NOMO-1 (cell line): ENCODE data around the gene MFSD11.
"Not testable (repeated sequence)": the region's sequence is repeated elsewhere in the genome, so short reads cannot be mapped to it uniquely, and the experiment has no call there.

Source experiments
- DNase-seq, 2 experiments: peaks; one replicate each; lab custom pipeline; 2025; ENCODE audit not compliant: unreplicated experiment in 2 of 2; lab: John Stamatoyannopoulos, UW

The MFSD11 gene

DNA sequence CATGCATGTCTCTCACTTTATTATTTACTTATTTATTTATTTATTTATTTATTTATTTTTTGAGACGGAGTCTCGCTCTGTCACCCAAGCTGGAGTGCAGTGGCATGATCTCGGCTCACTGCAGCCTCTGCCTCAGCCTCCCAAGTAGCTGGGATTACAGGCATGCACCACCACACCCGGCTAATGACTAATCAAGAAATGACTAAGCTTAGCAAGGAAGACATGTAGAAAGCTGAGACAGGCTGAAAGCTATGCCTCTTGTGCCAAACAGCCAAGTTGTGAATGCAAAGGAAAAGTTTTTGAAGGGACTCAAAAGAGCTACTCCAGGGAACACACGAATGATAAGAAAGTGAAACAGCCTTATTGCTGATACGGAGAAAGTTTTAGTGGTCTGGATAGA, 7.9 kb downstream of the MFSD11 start:
- DNase-seq = not testable (repeated sequence)

DNA sequence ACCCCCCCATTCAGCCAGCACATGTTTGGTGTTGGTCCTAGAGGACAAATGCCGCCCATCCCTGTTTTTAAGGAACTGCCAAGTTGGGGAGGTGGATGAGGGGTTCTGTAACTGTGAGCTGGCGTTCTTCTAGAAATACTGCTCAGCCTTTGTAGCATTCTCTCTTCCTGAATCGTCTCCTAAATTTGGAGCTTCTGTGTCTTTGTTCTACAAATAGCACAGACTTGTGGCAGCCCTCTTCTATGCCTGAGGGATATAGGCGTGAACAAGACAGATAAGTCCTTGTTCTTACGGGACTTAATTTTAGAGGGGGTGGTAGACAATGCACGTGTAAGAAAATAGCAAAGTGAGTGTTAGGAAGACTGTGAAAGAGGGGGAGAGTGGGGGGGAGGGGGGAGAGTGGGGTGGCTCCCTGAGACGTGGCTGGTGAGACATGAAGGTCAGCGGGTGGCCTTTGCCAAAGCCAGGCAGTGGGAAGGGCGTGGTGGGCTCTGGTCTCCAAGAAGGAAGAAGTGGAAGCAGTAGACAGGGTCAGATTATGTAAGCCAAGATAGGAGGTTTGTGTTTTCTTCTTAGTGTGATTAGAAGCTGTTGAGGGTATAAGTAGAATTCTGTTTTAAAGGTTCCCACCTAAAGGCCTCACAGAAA, 9.9 kb downstream of the MFSD11 start:
- DNase-seq = no peak

DNA sequence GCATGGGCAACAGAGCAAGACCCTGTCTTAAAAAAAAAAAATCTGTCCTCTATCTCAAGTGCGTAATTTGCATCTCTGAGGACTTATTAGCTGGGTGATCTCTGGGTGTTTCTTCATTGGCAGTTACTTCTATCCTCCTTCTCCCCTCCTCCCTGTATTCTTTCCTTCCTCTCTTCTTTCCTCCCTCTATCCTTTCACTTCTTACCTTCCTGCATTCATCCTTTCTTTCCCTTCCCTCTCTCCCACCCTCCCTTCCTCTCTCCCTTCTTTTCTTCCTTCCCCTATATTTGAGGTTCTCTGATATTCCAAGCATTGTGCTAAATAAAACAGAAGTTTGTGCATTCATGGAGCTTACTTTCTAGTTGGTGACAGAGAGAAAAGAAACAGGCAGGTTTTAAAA, 10.7 kb downstream of the MFSD11 start:
- DNase-seq = no peak

DNA sequence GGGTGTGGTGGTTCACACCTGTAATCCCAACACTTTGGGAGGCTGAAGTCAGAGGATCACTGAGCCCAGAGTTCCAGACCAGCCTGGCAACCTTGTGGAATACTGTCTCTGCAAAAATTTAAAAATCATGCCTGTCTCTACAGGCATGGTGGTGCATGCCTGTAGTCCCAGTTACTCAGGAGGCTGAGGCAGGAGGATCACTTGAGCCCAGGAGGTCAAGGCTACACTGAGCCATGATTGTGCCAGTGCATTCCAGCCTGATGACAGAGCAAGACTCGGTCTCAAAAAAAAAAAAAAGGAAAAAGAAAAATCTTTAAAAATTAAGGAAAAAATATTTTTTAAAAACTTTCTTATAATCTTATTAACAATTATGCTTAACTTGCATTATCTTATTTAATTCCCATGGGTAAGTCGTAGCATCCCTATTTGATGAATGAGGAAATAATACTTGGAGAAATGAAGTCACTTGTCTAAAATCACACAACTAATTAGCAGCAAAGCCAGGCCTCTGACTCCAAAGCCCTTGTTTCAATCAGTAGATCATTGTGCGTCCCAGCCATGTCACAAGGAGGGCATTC, 13.6 kb downstream of the MFSD11 start:
- no peak for DNase-seq

DNA sequence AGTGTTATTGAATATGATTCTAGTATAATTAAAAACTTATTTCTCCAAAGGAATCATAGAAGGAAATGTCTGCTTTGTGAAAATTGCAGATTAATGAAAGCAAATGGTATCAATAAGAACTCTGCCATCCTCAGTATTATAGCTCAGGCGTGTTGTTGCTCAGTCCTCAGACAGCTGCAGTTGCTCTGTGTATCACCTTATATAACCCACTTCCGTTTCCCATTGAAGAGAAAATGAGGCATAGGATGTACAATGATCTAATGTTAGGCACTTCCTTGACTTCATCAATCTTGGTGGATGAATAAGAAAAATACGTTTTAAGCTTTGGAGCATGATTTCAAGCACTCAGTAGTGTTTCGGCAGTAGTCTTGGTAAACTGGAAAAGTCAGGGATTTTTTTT, 14.1 kb downstream of the MFSD11 start:
- no peak for DNase-seq

DNA sequence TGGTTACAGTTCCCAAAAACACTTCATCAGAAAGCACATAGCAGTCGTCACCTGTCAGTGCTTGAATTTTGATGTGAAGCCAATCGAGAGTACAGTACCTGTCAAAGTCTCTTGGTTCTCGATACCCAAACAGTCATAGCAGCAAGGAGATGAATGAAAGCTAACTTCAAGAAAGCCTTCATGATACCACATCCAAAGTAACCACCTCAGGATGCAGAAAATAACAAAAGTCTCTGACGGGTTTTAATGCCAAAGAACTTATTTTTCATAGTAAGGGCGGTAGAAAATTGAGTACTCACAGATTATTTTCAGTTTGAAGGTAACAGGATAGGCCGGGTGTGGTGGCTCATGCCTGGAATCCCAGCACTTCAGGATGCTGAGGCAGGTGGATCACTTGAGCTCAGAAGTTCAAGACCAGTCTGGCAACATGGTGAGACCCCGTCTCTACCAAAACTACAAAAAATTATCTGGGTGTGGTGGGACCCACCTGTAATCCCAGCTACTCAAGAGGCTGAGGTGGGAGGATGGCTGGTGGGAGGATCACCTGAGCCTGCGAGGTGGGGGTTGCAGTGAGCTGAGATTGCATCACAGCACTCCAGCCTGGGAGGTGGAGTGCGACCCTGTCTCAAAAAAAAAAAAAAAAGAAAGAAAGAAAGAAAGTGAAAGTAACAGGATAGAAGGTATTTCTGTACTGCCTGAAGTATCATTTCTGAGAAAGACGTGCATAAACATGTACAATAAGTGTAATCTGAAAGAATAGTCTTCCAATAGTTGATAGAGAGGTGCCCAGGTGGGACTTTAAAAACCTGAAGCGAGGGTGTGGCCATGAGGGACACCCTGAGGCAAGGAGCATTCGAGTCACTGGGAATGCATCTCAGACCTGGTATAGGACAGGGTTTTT, 15.4 kb downstream of the MFSD11 start:
- DNase-seq = no peak

DNA sequence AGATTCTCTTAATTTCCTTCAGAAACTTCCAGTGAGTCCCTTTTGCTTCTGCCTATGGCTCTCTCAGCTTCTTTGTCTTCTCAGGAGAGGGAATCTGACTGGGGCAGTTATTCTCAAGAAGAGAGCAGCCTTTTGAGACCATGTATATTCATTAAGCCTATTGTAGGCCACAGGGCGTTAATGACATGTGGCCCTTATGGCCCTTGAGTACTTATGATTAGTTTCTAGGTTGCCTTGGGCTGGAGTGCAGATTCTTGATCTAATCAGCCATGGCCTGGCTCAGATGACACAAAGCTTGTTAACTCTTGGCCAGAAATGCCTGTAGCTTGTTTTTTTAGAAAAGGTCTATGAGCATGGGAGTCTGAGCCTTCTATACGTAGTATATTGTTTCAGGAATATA, 17.4 kb downstream of the MFSD11 start:
- no peak for DNase-seq

DNA sequence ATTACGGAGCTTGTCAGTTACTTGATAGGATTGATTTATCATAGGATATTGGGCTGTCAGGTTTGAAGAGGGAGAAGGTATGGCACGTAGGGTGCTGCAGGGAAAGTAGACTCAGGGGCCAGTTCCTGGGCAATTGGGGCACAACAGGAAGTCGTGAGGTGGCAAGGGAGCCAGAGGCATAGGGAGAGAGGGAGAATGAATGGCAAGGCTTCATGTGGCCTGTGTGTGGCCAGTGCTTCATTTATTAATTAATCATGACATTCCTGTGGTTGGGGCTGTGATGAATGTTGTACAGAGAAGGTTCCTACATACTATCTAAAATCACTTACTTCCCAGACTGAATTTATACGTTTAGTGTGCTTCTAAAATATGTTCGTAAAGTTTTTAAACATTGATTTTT, 19.3 kb downstream of the MFSD11 start:
- no peak for DNase-seq

DNA sequence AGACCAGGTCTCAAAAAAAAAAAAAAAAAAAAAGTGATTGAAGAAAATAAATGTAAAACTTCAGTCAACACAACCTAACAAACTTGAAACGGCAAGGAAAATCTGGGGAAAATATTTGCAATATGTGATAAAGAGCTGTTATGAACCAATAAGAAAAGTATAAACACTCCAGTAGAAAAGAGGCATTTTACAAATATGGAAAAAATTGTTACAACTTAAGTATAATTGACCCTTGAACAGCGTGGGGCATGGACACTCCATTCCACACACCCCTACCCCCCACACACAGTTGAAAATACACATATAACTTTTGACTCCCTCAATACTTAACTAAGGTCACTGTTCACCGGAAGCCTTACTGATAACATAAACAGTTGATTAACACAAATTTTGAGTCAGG, 20.7 kb downstream of the MFSD11 start:
- no peak for DNase-seq

DNA sequence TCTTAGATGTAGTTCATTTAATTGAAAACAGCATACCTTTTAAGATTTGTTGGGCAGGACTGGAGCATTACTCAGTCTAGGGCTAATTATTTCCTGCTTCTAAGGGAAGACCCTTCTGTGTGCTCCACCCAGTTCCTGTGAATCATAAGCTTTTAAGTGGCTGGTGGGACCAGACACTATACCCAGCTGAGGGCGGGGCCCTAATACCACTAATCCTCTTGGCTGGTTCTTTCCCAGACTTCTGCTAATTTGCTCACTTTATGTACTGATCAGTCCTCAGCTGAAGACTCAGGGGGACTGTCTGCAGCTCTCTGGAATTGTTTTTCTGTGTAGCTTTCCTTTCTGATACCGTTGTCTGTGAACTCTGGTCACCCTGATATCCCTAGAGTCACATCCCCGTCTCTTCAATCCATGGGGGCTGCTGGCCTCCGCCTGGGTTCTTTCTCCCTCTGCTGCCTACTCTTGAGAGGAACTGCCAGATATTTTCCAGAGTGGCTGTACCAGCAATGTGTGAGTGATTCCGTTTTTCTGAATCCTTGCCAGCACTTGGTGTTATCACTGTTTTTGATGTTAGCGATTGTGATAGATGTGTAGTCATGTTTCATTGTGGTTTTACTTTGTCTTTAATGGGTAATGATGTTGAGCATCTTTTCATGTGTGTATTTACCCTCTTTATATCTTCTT, 35.1 kb downstream of the MFSD11 start:
- DNase-seq = peak; percentile 59 to 77

DNA sequence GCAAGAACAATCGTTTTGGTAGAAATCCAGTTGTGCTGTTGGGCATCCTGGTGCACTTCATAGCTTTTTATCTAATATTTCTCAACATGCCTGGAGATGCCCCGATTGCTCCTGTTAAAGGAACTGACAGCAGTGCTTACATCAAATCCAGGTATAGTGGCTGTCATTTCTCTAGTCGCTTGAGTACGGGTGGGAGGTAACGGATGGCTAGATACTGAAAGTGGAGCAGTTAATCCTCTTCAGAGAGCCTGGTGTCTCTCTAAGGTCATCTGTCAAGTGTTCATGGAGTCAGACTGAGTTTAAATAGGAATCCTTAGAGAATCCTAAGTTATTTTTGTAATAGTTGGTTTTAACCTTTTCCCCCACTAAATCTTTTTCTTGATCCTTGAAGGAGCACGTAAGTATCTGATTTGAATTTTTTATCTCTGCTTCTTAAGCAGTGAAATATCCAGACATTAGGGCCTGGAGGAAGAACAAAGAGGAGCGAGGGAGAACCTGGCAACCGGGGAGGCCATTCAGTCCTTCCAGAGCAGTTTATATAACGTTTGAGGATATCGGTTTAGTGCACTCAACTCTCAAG, 37.2 kb downstream of the MFSD11 start:
- DNase-seq = no peak

DNA sequence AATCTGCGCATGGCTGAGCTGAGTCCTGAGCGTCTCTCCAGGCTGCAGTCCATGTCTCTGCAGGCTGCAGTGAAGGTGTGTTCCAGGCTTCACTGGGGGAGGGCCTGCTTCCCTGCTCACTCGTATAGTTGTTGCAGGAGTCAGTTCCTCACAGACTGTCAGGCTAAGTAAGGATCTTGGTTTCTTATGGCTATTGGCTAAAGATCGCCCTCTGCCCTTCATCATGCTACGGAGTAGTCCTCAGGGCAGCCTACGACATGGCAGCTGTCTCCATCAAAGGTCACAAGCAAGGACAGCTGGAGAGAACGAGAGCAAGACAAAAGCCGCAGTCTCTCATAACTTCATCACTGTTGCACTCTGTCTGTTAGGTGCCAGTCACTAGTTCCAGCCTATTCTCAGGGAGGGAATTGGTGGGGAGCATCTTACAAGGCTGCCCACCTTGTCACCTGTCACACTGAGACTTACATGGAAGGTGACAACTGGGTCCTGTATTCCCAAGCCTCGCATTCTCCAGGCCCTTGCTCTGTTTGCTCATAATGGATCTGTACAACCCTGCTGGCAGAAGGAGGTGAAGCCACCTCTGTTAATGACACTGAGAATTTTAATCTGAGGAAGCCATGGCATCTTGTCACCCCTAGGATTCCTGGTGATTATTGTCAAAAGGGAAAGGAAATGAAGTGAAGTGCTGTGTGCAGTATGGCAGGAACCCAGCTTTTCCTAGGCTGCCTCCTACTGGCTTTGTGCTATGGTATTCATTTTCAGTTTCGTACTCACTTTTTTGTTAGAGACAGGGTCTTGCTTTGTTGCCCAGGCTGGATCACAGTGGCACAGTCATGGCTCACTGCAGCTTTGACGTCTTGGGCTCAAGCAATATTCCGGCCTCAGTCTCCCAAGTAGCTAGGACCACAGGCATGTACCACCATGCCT, 43.4 kb downstream of the MFSD11 start:
- no peak for DNase-seq

DNA sequence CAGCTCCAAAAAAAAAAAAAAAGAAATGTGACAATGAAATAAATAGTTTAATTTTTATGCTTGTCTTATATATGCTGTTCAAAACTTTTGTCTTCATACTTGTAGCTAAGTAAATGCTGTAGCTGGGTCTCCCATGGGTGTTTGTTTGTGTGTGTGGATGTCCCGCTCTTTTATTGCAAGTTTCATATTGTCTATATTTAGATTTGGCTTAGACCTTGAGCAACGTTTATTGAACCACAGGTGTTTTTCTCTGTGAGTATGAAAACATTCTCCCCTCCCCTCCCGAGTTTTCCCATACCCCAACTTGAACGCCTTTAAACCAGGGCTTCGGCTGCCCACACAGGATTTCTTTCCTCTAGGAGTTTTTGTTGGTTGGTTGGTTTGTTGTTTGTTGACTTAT, 45.2 kb downstream of the MFSD11 start:
- DNase-seq = no peak

DNA sequence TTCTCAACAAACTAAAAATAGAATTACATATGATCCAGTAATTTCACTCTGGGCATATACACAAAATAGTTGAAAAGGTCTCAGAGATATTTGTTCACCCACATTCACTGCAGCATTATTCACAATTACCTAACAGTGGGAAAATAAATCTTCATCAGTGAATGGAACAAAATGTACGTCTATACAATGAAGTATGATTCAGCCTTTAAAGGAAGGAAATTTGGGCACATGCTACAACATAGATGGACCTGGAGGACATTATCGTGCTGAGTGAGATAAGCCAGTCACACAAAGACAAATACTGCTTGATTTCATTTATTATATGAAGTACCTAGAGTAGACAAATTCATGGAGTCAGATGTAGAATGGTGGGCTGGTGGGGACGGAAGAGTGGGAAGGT, 47.0 kb downstream of the MFSD11 start:
- DNase-seq = no peak

DNA sequence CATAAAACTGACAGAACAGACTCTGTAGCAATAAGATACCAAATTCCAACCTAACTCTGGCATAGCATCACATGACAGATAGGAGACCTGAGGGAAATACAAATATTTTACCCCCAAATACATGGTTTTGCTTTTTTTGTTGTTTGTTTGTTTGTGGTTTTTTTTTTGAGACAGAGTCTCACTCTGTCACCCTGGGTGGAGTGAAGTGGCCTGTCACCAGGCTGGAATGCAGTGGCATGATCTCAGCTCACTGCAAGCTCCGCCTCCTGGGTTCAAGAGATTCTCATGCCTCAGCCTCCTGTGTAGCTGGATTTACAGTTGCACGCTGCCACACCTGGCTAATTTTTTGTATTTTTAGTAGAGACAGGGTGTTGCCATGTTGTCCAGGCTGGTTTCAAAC, 49.9 kb downstream of the MFSD11 start:
- not testable (repeated sequence) for DNase-seq

DNA sequence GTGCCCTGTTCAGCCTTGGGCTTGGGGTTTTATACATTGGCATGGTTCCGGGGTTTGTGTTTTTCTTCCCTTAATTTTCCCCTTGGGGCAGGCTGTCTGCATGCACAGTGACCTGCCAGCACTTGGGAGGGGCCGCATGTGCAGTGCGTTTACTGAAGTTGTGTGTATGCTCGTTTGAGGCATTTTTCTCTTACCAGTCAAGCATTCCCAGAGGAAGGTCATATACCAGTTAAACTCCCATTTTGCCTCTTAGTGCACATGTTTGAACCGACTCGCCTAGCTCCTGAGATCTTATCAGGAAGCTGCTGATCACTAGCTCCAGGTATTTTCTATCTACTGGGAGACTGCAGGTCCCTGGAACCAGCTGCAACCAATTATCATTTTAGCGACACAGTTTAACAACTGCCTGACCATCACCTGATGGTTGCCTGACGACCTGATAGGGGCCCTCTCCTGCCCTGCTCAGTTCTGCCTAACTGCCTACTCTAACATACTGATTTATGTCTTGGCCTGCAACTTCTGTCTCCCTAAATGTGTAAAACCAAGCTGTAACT, 51.4 kb downstream of the MFSD11 start:
- DNase-seq = no peak

DNA sequence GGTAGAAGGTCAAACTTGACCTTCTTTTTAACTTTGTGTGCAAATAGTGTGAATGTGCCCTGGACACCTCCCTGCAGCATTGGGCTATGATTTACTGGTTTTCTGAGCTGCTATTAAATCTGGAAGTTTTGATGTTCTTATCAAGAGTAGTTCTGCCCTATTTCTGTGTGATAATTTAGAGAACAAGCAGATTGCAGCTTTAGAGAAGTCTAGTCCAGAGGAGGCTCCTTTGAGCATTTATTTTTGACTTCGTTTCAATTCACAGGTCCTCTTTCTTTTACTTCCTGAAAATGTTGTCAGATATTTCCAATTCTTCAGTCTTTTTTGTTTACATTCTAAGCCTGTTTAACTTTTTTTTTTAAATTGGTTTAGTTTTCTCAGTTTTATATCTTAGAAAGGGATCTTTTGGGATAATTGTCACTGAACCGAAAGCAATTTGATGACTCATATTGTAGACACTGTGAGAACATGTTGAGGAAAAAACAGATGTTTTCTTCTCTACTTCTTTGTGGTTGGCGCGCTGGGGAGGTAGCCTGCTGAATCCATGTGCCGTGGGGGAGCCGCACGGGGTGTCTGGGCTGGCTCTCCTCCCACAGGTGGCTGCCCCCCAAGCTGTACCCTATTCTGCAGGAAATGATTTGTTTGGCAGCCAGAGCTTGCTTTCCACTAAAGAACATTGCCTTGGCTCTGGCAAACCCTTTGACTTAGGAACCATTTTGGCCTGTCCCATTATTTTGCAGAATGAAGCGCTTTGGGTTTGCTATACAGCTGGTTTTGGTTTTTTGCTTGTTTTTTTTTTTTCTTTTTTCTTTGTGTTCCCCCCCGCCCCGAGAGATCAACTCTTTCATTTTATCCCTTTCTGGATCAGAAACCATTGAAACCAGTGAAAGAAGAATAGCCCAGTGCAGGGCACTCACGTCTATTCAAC, 53.4 kb downstream of the MFSD11 start:
- DNase-seq = peak; percentile 25 to 89

DNA sequence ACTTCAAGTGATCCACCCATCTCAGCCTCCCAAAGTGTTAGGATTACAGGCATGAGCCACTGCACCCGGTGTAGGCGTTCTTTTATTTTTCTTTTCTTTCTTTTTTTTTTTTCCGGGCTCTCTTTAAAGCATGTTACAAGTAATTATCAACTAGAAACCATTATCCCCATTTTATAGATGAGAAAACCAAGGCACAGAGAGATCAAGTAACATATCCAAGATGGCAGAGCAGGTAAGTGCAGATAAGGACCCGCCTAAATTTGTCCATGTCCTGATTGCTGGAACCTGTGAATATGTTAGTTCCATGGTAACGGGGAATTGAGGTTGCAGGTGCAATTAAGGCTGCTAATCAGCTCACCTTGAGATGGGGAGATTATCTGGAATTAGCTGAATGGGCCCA, 54.4 kb downstream of the MFSD11 start:
- DNase-seq = no peak

DNA sequence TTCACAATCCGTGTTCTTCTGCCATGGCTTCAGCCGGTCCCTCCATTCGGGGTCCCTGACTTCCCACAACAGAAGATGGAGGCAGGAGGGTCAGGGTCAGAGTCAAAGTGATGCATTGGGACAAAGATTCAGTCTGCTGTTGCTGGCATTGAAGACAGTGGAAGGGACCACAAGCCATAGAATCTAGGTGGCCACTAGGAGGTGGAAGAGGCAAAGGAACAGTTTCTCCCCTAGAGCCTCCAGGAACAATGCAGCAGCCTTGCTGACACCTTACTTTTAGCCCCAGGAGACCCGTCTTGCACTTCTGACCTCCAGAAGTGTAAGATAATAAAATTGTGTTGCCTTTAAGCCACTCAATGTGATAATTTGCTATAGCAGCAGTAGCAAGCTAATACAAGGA, 55.9 kb downstream of the MFSD11 start:
- no peak for DNase-seq
